ENCODE results near the gene MYH10. TPM values are rescaled to one million over a fixed set of nuclear protein-coding genes. Genes with fewer than 3 reads are reported as not detected.
A peak's percentile ranks its signal among the peaks of the same experiment; 100 is the strongest.

The MYH10 gene
- total RNA-seq, 1 donor from 2014 or later = 244 TPM

DNA sequence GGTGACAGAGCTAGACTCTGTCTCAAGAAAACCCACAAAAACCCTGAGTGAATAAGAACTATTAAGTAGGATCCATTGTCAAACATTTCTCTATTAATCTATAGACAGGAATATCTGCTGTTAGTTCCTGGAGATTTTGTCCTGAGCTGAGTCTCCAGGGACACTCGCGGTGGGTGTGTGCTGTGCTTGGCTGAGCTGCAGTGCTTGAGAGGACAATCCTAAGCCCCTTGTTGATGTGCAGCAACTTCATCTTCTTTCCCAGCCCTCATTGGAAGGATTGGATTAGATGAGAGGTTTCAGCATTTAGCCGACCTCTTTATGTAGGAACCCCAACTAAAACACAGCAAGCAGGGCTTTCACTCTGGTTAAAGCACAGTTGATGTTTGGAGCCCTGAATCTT lies 161.5 kb downstream of the MYH10 start:
- Mint-ChIP-seq H3K36me3 (ENCODE audit: insufficient read depth) (peaks cover 21% of the 10 kb centered on the region), H3K27me3 (no peaks in the 10 kb centered on the region), H3K27ac (no peak overlapping the region), H3K9me3 (ENCODE audit: low read depth) (no peaks in the 10 kb centered on the region), H3K4me1 (ENCODE audit: low read depth) (peaks cover 2% of the 10 kb centered on the region), H3K4me3 (ENCODE audit: low read depth) (no peak overlapping the region)
- TF ChIP-seq, protein P1, sequence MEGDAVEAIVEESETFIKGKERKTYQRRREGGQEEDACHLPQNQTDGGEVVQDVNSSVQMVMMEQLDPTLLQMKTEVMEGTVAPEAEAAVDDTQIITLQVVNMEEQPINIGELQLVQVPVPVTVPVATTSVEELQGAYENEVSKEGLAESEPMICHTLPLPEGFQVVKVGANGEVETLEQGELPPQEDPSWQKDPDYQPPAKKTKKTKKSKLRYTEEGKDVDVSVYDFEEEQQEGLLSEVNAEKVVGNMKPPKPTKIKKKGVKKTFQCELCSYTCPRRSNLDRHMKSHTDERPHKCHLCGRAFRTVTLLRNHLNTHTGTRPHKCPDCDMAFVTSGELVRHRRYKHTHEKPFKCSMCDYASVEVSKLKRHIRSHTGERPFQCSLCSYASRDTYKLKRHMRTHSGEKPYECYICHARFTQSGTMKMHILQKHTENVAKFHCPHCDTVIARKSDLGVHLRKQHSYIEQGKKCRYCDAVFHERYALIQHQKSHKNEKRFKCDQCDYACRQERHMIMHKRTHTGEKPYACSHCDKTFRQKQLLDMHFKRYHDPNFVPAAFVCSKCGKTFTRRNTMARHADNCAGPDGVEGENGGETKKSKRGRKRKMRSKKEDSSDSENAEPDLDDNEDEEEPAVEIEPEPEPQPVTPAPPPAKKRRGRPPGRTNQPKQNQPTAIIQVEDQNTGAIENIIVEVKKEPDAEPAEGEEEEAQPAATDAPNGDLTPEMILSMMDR (IDR thresholded peaks at IDR 0.05; ENCODE audit: unreplicated experiment) = no peak
- DNase-seq (ENCODE audit: low spot score, unreplicated experiment) = no peak

DNA sequence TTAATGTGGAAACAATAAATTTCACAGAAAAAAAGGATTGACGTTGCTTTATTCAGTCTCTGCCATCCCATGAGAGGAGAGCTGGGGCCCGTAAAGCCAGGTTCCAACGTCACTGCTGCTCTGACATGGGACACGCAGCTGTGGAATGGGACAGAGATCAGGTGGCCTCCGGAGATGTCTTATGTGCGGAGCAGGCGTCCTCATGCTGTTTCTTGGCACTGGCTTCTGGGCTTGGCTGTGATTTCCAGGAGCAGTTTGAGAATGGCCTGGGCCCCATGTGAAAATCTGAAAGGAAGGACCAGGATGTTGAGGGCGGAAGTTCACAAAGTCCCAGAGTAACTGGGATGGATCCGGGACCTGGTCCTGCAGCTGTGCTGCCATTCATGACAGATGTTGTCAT lies 162.4 kb downstream of the MYH10 start:
- Mint-ChIP-seq H3K9me3 (ENCODE audit: low read depth) (no peaks in the 10 kb centered on the region), H3K27ac (peak overlapping the region; percentile 31), H3K4me1 (ENCODE audit: low read depth) (peaks cover 2% of the 10 kb centered on the region), H3K27me3 (no peaks in the 10 kb centered on the region), H3K4me3 (ENCODE audit: low read depth) (no peak overlapping the region), H3K36me3 (ENCODE audit: insufficient read depth) (peaks cover 16% of the 10 kb centered on the region)
- DNase-seq (ENCODE audit: low spot score, unreplicated experiment) = no peak
- TF ChIP-seq, protein P1 (IDR thresholded peaks at IDR 0.05; ENCODE audit: unreplicated experiment) = no peak

DNA sequence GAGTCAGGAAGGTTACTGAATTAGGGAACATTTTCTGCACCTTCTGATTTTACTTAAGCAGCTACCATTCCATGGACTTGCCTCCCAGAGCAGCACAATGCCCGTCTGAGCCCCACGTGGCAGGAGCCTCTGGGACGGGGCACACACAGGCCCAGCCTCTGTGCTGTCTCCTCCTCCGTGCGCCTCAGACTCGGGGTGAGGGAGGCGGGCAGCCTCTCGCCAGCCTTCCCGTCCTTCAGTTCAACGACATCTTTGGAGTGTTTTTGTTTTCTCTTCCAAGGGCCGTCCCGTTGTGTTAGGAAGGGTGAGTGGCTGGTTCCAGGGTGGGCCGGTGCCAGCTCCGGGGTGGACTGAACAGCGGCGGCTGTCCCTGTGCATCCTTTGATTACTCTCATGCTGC lies 163.0 kb downstream of the MYH10 start:
- Mint-ChIP-seq H3K27ac (peak overlapping the region; percentile 49), H3K36me3 (ENCODE audit: insufficient read depth) (peaks cover 14% of the 10 kb centered on the region), H3K4me3 (ENCODE audit: low read depth) (no peak overlapping the region), H3K27me3 (no peaks in the 10 kb centered on the region), H3K4me1 (ENCODE audit: low read depth) (peaks cover 2% of the 10 kb centered on the region), H3K9me3 (ENCODE audit: low read depth) (no peaks in the 10 kb centered on the region)
- TF ChIP-seq, protein P1 (IDR thresholded peaks at IDR 0.05; ENCODE audit: unreplicated experiment) = no peak
- DNase-seq (ENCODE audit: low spot score, unreplicated experiment) = no peak

DNA sequence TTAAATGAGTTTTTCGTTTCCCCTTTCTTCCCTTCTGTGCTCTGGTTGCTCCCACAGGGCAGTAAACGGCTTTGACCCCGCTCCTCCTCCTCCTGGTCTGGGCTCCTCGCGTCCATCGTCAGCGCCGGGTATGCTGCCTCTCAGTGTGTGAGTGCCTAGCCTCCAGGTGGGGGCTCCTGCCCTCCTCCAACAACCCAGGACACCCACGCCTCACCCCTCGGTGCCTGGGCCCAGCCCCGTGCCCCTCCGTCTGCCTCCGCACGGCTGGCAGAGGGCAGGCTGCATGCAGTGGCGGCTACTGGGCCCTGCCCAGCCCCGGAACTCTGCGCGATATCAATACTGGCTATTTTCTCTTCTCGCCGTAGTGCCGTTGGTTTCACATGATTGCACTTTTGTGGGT lies 163.7 kb downstream of the MYH10 start:
- Mint-ChIP-seq H3K27me3 (no peaks in the 10 kb centered on the region), H3K4me3 (ENCODE audit: low read depth) (no peak overlapping the region), H3K4me1 (ENCODE audit: low read depth) (peaks cover 2% of the 10 kb centered on the region), H3K36me3 (ENCODE audit: insufficient read depth) (peaks cover 14% of the 10 kb centered on the region), H3K9me3 (ENCODE audit: low read depth) (no peaks in the 10 kb centered on the region), H3K27ac (no peak overlapping the region)
- TF ChIP-seq, protein P1 (IDR thresholded peaks at IDR 0.05; ENCODE audit: unreplicated experiment) = no peak
- no peak for DNase-seq (ENCODE audit: low spot score, unreplicated experiment)

DNA sequence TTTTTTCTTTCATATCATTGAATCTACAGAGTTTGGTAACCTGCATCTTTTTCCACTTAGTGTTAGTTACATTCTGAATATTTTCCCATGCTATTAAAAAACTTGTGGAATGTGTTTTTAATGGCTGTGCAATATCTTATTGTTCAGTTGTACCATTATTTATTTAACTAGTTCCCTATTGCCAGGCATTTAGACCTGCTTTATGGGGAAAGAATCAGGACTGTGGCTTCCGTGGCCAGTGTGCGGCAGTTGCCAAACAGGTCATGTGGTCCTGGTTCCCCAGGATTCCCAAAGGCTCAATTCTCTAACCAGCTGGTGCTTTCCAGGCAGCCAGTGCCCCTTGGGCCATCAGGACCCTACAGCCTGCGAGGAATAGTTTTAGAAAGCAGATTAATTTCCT lies 164.1 kb downstream of the MYH10 start:
- no peak for DNase-seq (ENCODE audit: low spot score, unreplicated experiment)
- Mint-ChIP-seq H3K27ac (no peak overlapping the region), H3K36me3 (ENCODE audit: insufficient read depth) (peaks cover 14% of the 10 kb centered on the region), H3K4me3 (ENCODE audit: low read depth) (no peak overlapping the region), H3K27me3 (no peaks in the 10 kb centered on the region), H3K9me3 (ENCODE audit: low read depth) (no peaks in the 10 kb centered on the region), H3K4me1 (ENCODE audit: low read depth) (peaks cover 2% of the 10 kb centered on the region)
- TF ChIP-seq, protein P1 (IDR thresholded peaks at IDR 0.05; ENCODE audit: unreplicated experiment) = no peak
